ENCODE measurements around the gene CRYBG3.

CRYBG3 gene

GRCh38 chr3:97971679-97972567 lies 150.1 kb downstream of the CRYBG3 start, which contains the start of gene RIOX2:
Gene RIOX2, minus strand, starts transcription at chr3:97972431. Its CDS starts 4,838 bp downstream, at chr3:97967593.
- peak; percentile 40 to 50 for DNase-seq (ENCODE audit: low read depth in 2 of 2)

- no peak for DNase-seq (ENCODE audit: low read depth in 2 of 2)
Measured at GRCh38 chr3:97972976-97973375, 151.2 kb downstream of the CRYBG3 start.

- DNase-seq (ENCODE audit: low read depth in 2 of 2): no peak
Measured at GRCh38 chr3:97974996-97975395, 153.2 kb downstream of the CRYBG3 start.

DNA sequence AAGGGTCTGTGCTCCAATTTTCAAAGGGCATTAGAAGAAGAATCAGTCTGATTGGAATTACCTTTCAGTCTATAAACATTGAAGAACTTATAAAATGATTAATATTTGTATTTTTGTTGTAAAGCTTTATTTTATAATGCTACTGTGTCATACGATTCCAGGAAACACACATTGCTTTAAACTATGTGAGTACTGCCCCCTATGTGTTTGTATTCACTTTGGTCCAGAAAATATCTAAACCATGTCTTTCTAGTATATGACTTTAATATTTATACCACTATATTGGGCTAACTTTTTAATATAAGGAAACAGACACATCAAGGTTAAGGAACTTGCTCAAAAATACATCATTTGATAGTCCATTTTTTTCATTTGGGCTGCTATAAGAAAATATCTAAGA lies 153.7 kb downstream of the CRYBG3 start:
- DNase-seq (ENCODE audit: low read depth in 2 of 2): no peak

DNA sequence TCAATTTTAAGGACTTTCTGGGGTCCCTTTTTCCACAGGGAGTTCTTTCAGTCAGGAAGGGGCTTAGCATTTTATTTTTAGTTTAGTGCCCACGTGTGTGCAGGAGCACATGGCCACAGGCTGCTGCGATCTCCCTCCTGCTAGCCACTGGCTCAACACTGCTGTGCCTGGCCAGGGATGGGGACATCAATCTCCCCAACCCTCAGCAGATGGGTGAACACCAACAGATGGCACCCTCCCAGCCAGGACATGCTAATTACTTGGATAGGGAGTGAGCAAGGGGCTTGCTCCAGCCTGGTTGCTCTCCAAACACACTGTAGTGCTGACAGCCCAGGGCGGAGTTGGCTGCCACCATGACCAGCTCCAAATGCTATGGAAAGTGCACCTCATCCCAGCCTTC lies 157.8 kb downstream of the CRYBG3 start:
- DNase-seq (ENCODE audit: low read depth in 2 of 2): no peak

DNA sequence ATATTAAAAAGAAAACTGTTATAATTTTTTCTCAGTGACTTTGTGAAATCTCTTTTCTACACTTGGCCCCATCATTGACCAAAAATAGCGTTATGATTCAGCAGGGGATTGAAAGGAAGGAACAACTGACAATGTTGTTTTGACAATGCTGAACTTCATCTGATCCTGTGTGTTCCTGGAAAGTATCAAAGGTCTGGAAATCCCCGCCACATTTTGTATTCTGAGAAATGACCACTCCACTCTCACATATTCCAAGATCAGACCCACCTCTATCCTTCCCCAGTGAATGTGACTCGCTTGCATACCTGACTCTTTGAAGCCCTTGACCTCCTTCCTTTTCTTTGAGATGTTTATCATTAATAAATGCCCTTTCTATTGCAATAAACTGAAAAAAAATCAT lies 160.1 kb downstream of the CRYBG3 start:
- DNase-seq (ENCODE audit: low read depth in 2 of 2): no peak

- DNase-seq (ENCODE audit: low read depth in 2 of 2): no peak
Measured at GRCh38 chr3:97983933-97984491, 162.2 kb downstream of the CRYBG3 start.

DNA sequence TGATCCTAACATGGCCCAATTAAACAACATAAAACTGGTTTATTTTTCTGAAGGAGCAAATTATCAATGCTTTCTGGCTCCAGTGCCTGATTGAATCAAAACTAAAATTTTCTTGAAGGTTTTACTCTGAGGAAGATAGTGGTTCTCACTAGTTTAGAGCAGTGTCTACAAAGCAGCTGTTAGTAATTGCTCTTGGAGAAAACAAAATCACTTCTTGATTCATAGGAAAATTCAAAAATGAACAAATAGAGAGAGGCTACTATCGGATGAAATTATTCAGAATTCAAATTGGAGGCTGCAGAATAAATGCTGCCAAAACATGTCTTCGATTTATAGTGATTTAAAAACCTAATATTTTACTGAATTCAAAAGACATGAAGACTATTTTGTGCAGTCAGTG lies 165.5 kb downstream of the CRYBG3 start:
- DNase-seq (ENCODE audit: low read depth in 2 of 2): no peak

- no peak for DNase-seq (ENCODE audit: low read depth in 2 of 2)
Measured at GRCh38 chr3:97988784-97989568, 167.2 kb downstream of the CRYBG3 start.

DNA sequence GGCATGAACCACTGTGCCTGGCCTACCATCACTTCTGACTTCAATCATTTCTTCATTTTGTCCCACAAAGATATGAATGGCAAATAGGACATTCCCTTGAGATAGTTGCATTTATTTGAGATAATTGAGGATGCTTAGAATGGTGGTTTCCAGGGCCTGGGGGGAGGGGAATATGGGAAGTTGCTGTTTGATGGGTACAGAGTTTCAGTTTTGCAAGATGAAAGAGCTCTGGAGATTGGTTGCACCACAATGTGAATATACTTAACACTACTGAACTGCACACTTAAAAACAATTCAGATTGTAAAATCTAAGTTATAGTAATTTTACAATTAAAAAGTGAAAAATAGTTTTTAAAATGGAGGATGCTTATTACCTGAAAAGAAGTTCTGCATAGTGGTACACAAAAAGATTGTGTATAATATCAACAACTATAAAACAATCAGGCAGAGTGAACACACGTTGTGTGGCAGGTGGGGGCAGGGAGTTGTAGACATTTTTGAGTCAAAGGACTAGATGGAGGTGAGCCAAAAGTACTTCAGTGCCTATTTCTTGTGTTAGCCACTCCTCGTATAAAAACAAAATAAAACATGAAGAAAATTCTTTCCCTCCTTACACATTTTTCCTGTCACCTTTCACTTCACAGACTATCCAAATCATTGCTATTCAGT lies 168.9 kb downstream of the CRYBG3 start:
- no peak for DNase-seq (ENCODE audit: low read depth in 2 of 2)

DNA sequence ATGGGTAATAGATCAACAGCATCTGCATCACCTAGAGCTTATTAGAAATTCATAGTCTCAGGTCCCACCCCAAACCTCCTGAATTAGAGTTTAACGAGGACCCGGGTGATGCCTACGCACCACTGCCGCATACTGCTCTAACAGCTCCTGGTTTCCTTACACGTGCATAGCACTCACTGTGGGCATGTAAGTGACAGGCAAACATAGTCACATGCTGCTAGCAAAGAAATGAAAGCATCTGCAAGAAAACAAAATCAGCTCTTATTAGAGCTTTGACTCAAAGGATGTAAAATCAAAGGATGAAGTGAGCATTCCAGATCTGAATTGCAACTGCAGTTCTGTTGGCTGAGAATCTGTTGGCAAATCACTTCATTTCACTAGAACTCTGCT lies 169.5 kb downstream of the CRYBG3 start:
- DNase-seq (ENCODE audit: low read depth in 2 of 2): no peak

DNA sequence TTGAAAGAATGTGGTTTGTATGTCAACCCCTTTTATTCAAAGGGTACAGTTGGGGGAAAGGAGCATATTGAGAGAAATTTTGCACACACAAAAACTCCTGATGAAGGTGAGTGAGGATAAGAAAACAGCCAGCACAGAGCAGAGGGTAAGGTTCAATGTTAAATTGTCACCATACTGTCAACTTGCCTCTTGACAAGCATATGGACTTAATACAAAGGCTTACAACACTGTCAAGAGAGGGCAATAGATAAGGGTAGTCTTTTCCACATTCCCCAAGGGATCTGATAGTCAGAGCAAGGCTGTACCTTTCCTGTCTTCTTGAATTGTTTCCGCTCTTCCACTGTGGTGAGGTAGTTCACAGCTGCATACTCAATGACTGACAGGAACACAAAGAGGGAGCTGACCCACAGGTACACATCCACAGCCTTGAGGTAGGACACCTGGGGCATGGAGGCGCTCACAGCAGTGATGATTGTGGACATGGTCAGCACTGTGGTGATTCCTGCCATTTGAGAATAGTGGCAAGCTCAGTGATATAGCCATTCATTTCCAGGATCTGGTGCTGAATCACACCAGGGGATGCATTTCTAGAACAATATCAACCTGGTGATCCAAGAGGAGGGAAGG lies 170.8 kb downstream of the CRYBG3 start:
- DNase-seq (ENCODE audit: low read depth in 2 of 2): no peak

DNA sequence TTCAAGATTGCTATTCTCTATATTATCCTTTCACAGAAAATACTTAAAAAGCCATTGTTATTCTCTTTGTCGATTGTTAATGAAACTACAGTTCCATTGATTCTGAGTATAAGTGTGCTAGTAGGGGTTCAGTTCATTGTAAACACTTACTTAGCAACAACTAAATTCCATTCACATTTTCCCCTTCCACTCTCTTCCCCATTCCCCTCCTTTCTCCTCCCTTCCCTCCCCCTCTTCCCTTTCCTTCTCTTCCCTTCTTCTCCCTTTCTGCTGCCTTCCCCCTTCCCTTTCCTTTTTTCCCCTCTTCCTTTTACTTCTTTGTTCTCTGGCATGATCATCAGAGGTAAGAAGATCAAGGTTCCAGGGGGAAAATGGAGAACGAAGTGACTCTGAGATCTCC lies 171.7 kb downstream of the CRYBG3 start:
- DNase-seq (ENCODE audit: low read depth in 2 of 2): no peak

DNA sequence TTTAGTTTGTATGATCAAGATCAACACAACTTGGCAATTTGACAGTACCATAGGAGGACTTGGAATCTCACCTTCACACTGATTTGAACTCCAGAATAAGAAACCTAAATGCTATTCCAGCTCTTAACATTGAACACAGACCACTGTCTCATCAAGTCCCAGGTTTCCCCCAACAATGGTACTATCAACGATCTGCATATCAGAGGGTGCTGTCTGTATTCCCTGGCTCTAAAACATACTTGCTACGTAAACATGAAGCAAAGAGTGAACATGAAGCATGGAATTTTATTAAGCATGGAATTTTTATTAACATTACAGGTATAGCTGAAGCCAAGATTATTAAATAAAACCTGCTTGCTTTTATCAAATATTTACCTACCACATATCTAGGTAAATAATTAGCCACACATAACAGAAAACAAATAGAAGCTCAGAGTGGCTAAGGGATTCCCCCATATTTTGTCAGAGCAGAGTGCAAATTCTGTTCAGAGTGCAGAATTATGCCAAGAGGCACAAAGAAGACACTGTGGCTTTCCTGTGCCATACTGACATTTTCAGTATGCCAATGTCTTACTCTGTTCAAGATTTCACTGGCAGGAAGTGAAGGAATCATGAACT lies 172.6 kb downstream of the CRYBG3 start:
- DNase-seq (ENCODE audit: low read depth in 2 of 2): no peak

Data from stimulated activated CD4-positive, alpha-beta T cell treated with anti-CD3 and anti-CD28 coated beads, Interleukin-1b, Interleukin-23, amount 100 ng/mL, for 1 hour (primary cell).